ENCODE data around the gene TNFRSF1A.
A peak's percentile ranks its signal among the peaks of the same experiment; 100 is the strongest.

TNFRSF1A gene

GRCh38 chr12:6316921-6317692 is 24.8 kb downstream of the TNFRSF1A start:
- ATAC-seq = no peak
- Mint-ChIP-seq H3K9me3 (no peaks in the 10 kb centered on the region), H3K27me3 (peaks cover 98% of the 10 kb centered on the region), H3K27ac (no peak overlapping the region), H3K4me3 (no peak overlapping the region), H3K36me3 (no peaks in the 10 kb centered on the region), H3K4me1 (peaks cover 25% of the 10 kb centered on the region)

GRCh38 chr12:6315704-6316597 is 25.9 kb downstream of the TNFRSF1A start:
- no peaks in the 10 kb centered on the region for H3K9me3 Mint-ChIP-seq
- no peak overlapping the region for H3K4me3 Mint-ChIP-seq
- peaks cover 25% of the 10 kb centered on the region for H3K4me1 Mint-ChIP-seq
- H3K27me3 Mint-ChIP-seq = peaks cover 99% of the 10 kb centered on the region
- no peak for ATAC-seq
- no peaks in the 10 kb centered on the region for H3K36me3 Mint-ChIP-seq
- no peak overlapping the region for H3K27ac Mint-ChIP-seq

GRCh38 chr12:6315184-6315583 is 26.7 kb downstream of the TNFRSF1A start:
- Mint-ChIP-seq H3K27me3 (peaks cover 93% of the 10 kb centered on the region), H3K4me1 (peaks cover 25% of the 10 kb centered on the region), H3K9me3 (no peaks in the 10 kb centered on the region), H3K36me3 (no peaks in the 10 kb centered on the region), H3K27ac (no peak overlapping the region), H3K4me3 (no peak overlapping the region)
- no peak for ATAC-seq

- Mint-ChIP-seq H3K9me3 (no peaks in the 10 kb centered on the region), H3K27ac (no peak overlapping the region), H3K36me3 (no peaks in the 10 kb centered on the region), H3K4me1 (peaks cover 25% of the 10 kb centered on the region), H3K4me3 (no peak overlapping the region), H3K27me3 (peaks cover 89% of the 10 kb centered on the region)
- no peak for ATAC-seq
These were observed 27.1 kb downstream of the TNFRSF1A start for GRCh38 chr12:6314776-6315175.

- Mint-ChIP-seq H3K9me3 (no peaks in the 10 kb centered on the region), H3K27me3 (peaks cover 84% of the 10 kb centered on the region)
These were observed 28.4 kb downstream of the TNFRSF1A start for GRCh38 chr12:6313326-6313940.

GRCh38 chr12:6312529-6313325 is 29.1 kb downstream of the TNFRSF1A start:
- no peak overlapping the region for H3K4me3 Mint-ChIP-seq
- ATAC-seq = peak; percentile 67
- peaks cover 20% of the 10 kb centered on the region for H3K4me1 Mint-ChIP-seq
- no peaks in the 10 kb centered on the region for H3K36me3 Mint-ChIP-seq
- no peak overlapping the region for H3K27ac Mint-ChIP-seq
- no peaks in the 10 kb centered on the region for H3K9me3 Mint-ChIP-seq
- H3K27me3 Mint-ChIP-seq = peaks cover 84% of the 10 kb centered on the region

More at GRCh38 chr12:6313326-6313940, 28.4 kb downstream of the TNFRSF1A start:
- no peak overlapping the region for H3K4me3 Mint-ChIP-seq
- peaks cover 26% of the 10 kb centered on the region for H3K4me1 Mint-ChIP-seq
- no peaks in the 10 kb centered on the region for H3K36me3 Mint-ChIP-seq
- ATAC-seq = peak; percentile 2
- no peak overlapping the region for H3K27ac Mint-ChIP-seq

- Mint-ChIP-seq H3K27me3 (peaks cover 84% of the 10 kb centered on the region), H3K36me3 (no peaks in the 10 kb centered on the region), H3K27ac (no peak overlapping the region), H3K4me1 (peaks cover 17% of the 10 kb centered on the region), H3K4me3 (no peak overlapping the region), H3K9me3 (no peaks in the 10 kb centered on the region)
- ATAC-seq = no peak
These were observed 29.9 kb downstream of the TNFRSF1A start for GRCh38 chr12:6311822-6312528.

- Mint-ChIP-seq H3K4me3 (no peak overlapping the region), H3K27me3 (peaks cover 84% of the 10 kb centered on the region), H3K9me3 (no peaks in the 10 kb centered on the region), H3K27ac (no peak overlapping the region), H3K4me1 (peaks cover 17% of the 10 kb centered on the region), H3K36me3 (no peaks in the 10 kb centered on the region)
- ATAC-seq = no peak
These were observed 30.9 kb downstream of the TNFRSF1A start for GRCh38 chr12:6310771-6311610.

- Mint-ChIP-seq H3K27me3 (peaks cover 77% of the 10 kb centered on the region), H3K4me1 (peaks cover 7% of the 10 kb centered on the region), H3K27ac (no peak overlapping the region)
These were observed 34.3 kb downstream of the TNFRSF1A start for GRCh38 chr12:6307529-6307928.

GRCh38 chr12:6306599-6307220 is 35.2 kb downstream of the TNFRSF1A start:
- H3K27ac Mint-ChIP-seq = no peak overlapping the region
- no peaks in the 10 kb centered on the region for H3K9me3 Mint-ChIP-seq
- H3K27me3 Mint-ChIP-seq = peaks cover 69% of the 10 kb centered on the region
- H3K36me3 Mint-ChIP-seq = no peaks in the 10 kb centered on the region
- ATAC-seq = no peak
- no peak overlapping the region for H3K4me3 Mint-ChIP-seq
- H3K4me1 Mint-ChIP-seq = peaks cover 6% of the 10 kb centered on the region

More at GRCh38 chr12:6307529-6307928, 34.3 kb downstream of the TNFRSF1A start:
- Mint-ChIP-seq H3K36me3 (no peaks in the 10 kb centered on the region), H3K9me3 (no peaks in the 10 kb centered on the region), H3K4me3 (no peak overlapping the region)
- ATAC-seq = no peak

GRCh38 chr12:6306151-6306550 is 35.7 kb downstream of the TNFRSF1A start:
- no peaks in the 10 kb centered on the region for H3K9me3 Mint-ChIP-seq
- H3K27ac Mint-ChIP-seq = no peak overlapping the region
- peaks cover 64% of the 10 kb centered on the region for H3K27me3 Mint-ChIP-seq
- H3K4me3 Mint-ChIP-seq = no peak overlapping the region
- peaks cover 6% of the 10 kb centered on the region for H3K4me1 Mint-ChIP-seq
- ATAC-seq = no peak
- no peaks in the 10 kb centered on the region for H3K36me3 Mint-ChIP-seq

- no peaks in the 10 kb centered on the region for H3K36me3 Mint-ChIP-seq
- peaks cover 56% of the 10 kb centered on the region for H3K27me3 Mint-ChIP-seq
- no peaks in the 10 kb centered on the region for H3K9me3 Mint-ChIP-seq
- no peak for ATAC-seq
- H3K4me1 Mint-ChIP-seq = peaks cover 7% of the 10 kb centered on the region
- no peak overlapping the region for H3K4me3 Mint-ChIP-seq
- no peak overlapping the region for H3K27ac Mint-ChIP-seq
These were observed 38.8 kb downstream of the TNFRSF1A start for GRCh38 chr12:6303071-6303470.

GRCh38 chr12:6302621-6303020 is 39.3 kb downstream of the TNFRSF1A start:
- no peak overlapping the region for H3K4me3 Mint-ChIP-seq
- peaks cover 56% of the 10 kb centered on the region for H3K27me3 Mint-ChIP-seq
- H3K9me3 Mint-ChIP-seq = no peaks in the 10 kb centered on the region
- no peak for ATAC-seq
- peaks cover 7% of the 10 kb centered on the region for H3K4me1 Mint-ChIP-seq
- H3K36me3 Mint-ChIP-seq = no peaks in the 10 kb centered on the region
- no peak overlapping the region for H3K27ac Mint-ChIP-seq

All from stimulated activated memory B cell treated with anti-CD40 and anti-IgM and Interleukin-4, amounts not matched to agents 10 μg/mL and 1 μg/mL and 100 μg/mL, for 72 hours (primary cell).